HepG2 (cell line): ENCODE measurements around the gene TOP2A. TPM values are rescaled to one million over a fixed set of nuclear protein-coding genes. Genes with fewer than 3 reads are reported as not detected.
A peak's percentile ranks its signal among the peaks of the same experiment; 100 is the strongest.

Source experiments
- ARID5B ChIP-seq: IDR thresholded peaks from 2 replicates; pipeline ENCODE4 v1.4.0; 2020; ENCODE audit warnings: mild to moderate bottlenecking, missing genetic modification reagents
- BRD4 ChIP-seq: sonication (generic); formaldehyde crosslinking; IDR thresholded peaks from 2 replicates; pipeline ENCODE4 v1.4.0; 2020; ENCODE audit warnings: missing genetic modification reagents
- CENPT ChIP-seq: sonication (generic); formaldehyde crosslinking; IDR thresholded peaks from 2 replicates; pipeline ENCODE4 v1.8.0; 2022; ENCODE audit warnings: low read depth, mild to moderate bottlenecking, moderate library complexity, missing genetic modification reagents
- E2F2 ChIP-seq: sonication (generic); formaldehyde crosslinking; IDR thresholded peaks from 2 replicates; pipeline ENCODE4 v1.4.0; 2020; ENCODE audit warnings: missing genetic modification reagents, borderline replicate concordance
- HBP1 ChIP-seq: IDR thresholded peaks from 2 replicates; pipeline ENCODE4 v1.6.1; 2016; ENCODE audit warnings: low read depth, control low read depth
- HOXD1 ChIP-seq: sonication (generic); formaldehyde crosslinking; IDR thresholded peaks from 2 replicates; pipeline ENCODE4 v1.5.0; 2020; ENCODE audit warnings: missing genetic modification reagents
- KAT7 ChIP-seq: IDR thresholded peaks from 2 replicates; pipeline ENCODE4 v1.6.1; 2018; ENCODE audit warnings: borderline replicate concordance, missing compliant biosample characterization
- ONECUT2 ChIP-seq: sonication (generic); formaldehyde crosslinking; IDR thresholded peaks from 2 replicates; pipeline ENCODE4 v1.4.0; 2020; ENCODE audit warnings: missing genetic modification reagents
- PAWR ChIP-seq: sonication (generic); formaldehyde crosslinking; IDR thresholded peaks from 2 replicates; pipeline ENCODE4 v1.4.0; 2020; ENCODE audit warnings: missing genetic modification reagents, mild to moderate bottlenecking, borderline replicate concordance
- RCOR2 ChIP-seq: IDR thresholded peaks from 2 replicates; pipeline ENCODE4 v1.6.1; 2016; ENCODE audit warnings: missing biosample characterization, missing genetic modification reagents
- SAFB2 ChIP-seq: sonication (generic); formaldehyde crosslinking; IDR thresholded peaks from 2 replicates; pipeline ENCODE4 v1.5.1; 2020; ENCODE audit warnings: missing genetic modification reagents, low read depth, mild to moderate bottlenecking, borderline replicate concordance
- SALL1 ChIP-seq: sonication (generic); formaldehyde crosslinking; IDR thresholded peaks from 2 replicates; pipeline ENCODE4 v1.8.0; 2022; ENCODE audit warnings: mild to moderate bottlenecking, missing genetic modification reagents
- SCMH1 ChIP-seq: sonication (generic); formaldehyde crosslinking; IDR thresholded peaks from 2 replicates; pipeline ENCODE4 v1.9.0; 2021; ENCODE audit warnings: missing genetic modification reagents, mild to moderate bottlenecking, borderline replicate concordance
- TCF12 ChIP-seq, 2 experiments: fragments of 450-650 bp in 1 of 2; sonication (generic) in 1 of 2; formaldehyde crosslinking in 1 of 2; IDR thresholded peaks; 2 replicates each; pipeline versions ENCODE4 v1.6.1 to v1.8.0; 2017 to 2022; ENCODE audit warnings: antibody characterized with exemption in 1 of 2, mild to moderate bottlenecking in 1 of 2, missing genetic modification reagents in 1 of 2, moderate library complexity in 1 of 2
- ZKSCAN8 ChIP-seq: IDR thresholded peaks from 2 replicates; pipeline ENCODE4 v1.6.1; 2016; ENCODE audit warnings: borderline replicate concordance, missing genetic modification reagents, missing compliant biosample characterization
- ZNF121 ChIP-seq: sonication (generic); formaldehyde crosslinking; IDR thresholded peaks from 2 replicates; pipeline ENCODE4 v1.5.0; 2020; ENCODE audit warnings: mild to moderate bottlenecking, missing genetic modification reagents
- ZNF329 ChIP-seq: sonication (generic); formaldehyde crosslinking; IDR thresholded peaks from 2 replicates; pipeline ENCODE4 v1.9.0; 2021; ENCODE audit warnings: low read depth, mild to moderate bottlenecking, missing genetic modification reagents
- ZNF382 ChIP-seq: sonication (generic); formaldehyde crosslinking; IDR thresholded peaks from 2 replicates; pipeline ENCODE4 v1.5.0; 2020; ENCODE audit warnings: missing genetic modification reagents, mild to moderate bottlenecking, borderline replicate concordance
- ZNF543 ChIP-seq: sonication (generic); formaldehyde crosslinking; IDR thresholded peaks from 2 replicates; pipeline ENCODE4 v1.4.0; 2020; ENCODE audit warnings: mild to moderate bottlenecking, missing genetic modification reagents
- ZNF589 ChIP-seq: sonication (generic); formaldehyde crosslinking; conservative IDR thresholded peaks from 2 replicates; pipeline ENCODE4 v1.8.0; 2022; ENCODE audit warnings: mild to moderate bottlenecking, moderate library complexity, missing genetic modification reagents
- ZNF720 ChIP-seq: sonication (generic); formaldehyde crosslinking; IDR thresholded peaks from 2 replicates; pipeline ENCODE4 v1.4.0; 2020; ENCODE audit warnings: missing genetic modification reagents
- ZNF761 ChIP-seq: sonication (generic); formaldehyde crosslinking; conservative IDR thresholded peaks from 2 replicates; pipeline ENCODE4 v1.4.0; 2020; ENCODE audit warnings: mild to moderate bottlenecking, missing genetic modification reagents
- ZSCAN9 ChIP-seq: IDR thresholded peaks from 2 replicates; pipeline ENCODE4 v1.6.1; 2016; ENCODE audit warnings: borderline replicate concordance
- polyA plus RNA-seq, 8 experiments: library from polyadenylated mRNA; depleted of rRNA in 3 of 8; stranded (reverse) in 7 of 8; unstranded in 1 of 8; fragments of >200 nt; fragmentation: Illumina TruSeq in 4 of 8; extraction: Trizol in 4 of 8; gene quantifications; 2 replicates each; pipeline versions ENCODE4 v1.2.1 to v1.2.3, GENCODE V29; 2011 to 2016; ENCODE audit warnings: low read depth in 4 of 8, missing spikeins in 1 of 8, mixed read lengths in 1 of 8; ENCODE audit not compliant: insufficient read depth in 1 of 8
- total RNA-seq, 5 experiments: library from RNA; depleted of rRNA; stranded (reverse); fragments of >200 nt; fragmentation: Illumina TruSeq; extraction: Trizol; gene quantifications; 2 replicates each; pipeline ENCODE4 v1.2.3, GENCODE V29; 2016; ENCODE audit warnings: low read depth in 1 of 5

TOP2A gene
- total and polyA plus RNA-seq, 2 of the 13 experiments (the other 11 are each of a cell fraction or from before 2014, with no cell fraction given) = 108 to 327 TPM

GRCh38 chr17:40345161-40345993 lies 72.3 kb downstream of the TOP2A start (continued):
- TF ChIP-seq CENPT (CRISPR knock-in tag) (peak; percentile 62; the same call in 1 of the 2 replicates), BRD4 (CRISPR knock-in tag) (no peak; the same call in 1 of the 2 replicates), SALL1 (CRISPR knock-in tag) (peak; percentile 82), TCF12 (IDR thresholded peaks at IDR 0.05) (no peak), TCF12 (CRISPR knock-in tag; IDR thresholded peaks at IDR 0.05) (0 out of 2 replicates have a peak, but pooled peaks have one; percentile 58), KAT7 (0 out of 2 replicates have a peak, but pooled peaks have one; percentile 71), ZNF720 (CRISPR knock-in tag) (no peak), ZNF589 (CRISPR knock-in tag) (no peak), ZNF382 (CRISPR knock-in tag) (no peak), SAFB2 (CRISPR knock-in tag) (peak; percentile 95; the same call in 1 of the 2 replicates), ARID5B (peak; percentile 51), HOXD1 (no peak), SCMH1 (CRISPR knock-in tag) (no peak), ZKSCAN8 (CRISPR knock-in tag) (0 out of 2 replicates have a peak, but pooled peaks have one; percentile 29), HBP1 (peak; percentile 68; the same call in 1 of the 2 replicates), ZNF121 (CRISPR knock-in tag) (peak; percentile 73), RCOR2 (peak; percentile 10; the same call in 1 of the 2 replicates), ZNF329 (CRISPR knock-in tag) (0 out of 2 replicates have a peak, but pooled peaks have one; percentile 20), ZNF761 (CRISPR knock-in tag) (peak; percentile 81; the same call in 1 of the 2 replicates), PAWR (CRISPR knock-in tag) (no peak; the same call in 1 of the 2 replicates), ONECUT2 (CRISPR knock-in tag) (no peak), ZNF543 (peak; percentile 96), E2F2 (no peak), ZSCAN9 (CRISPR knock-in tag) (0 out of 2 replicates have a peak, but pooled peaks have one; percentile 22)
